HAP-1 (cell line): ENCODE data around the gene RELN.
"Not testable (repeated sequence)": the region's sequence is repeated elsewhere in the genome, so short reads cannot be mapped to it uniquely, and the experiment has no call there.

Experiments used
- DNase-seq, 2 experiments: peaks; one replicate each; pipeline ENCODE4 v3.0.0-alpha.2; 2016 to 2020; ENCODE audit warnings: low spot score in 2 of 2
- H3K27me3 ChIP-seq: fragments of 250-450 bp; sonication (Bioruptor Pico); 2 replicates; pipeline ENCODE4 v1.5.1; 2020; ENCODE audit warnings: low read depth, mild to moderate bottlenecking, moderate library complexity
- H3K36me3 ChIP-seq: fragments of 250-450 bp; sonication (Bioruptor Pico); replicated peaks from 2 replicates; pipeline ENCODE4 v1.5.1; 2020; ENCODE audit warnings: mild to moderate bottlenecking
- H3K4me1 ChIP-seq: fragments of 250-450 bp; sonication (Bioruptor Pico); 2 replicates; pipeline ENCODE4 v1.5.1; 2020; ENCODE audit warnings: mild to moderate bottlenecking
- H3K4me3 ChIP-seq: fragments of 250-450 bp; sonication (Bioruptor Pico); 2 replicates; pipeline ENCODE4 v1.5.1; 2020; ENCODE audit warnings: mild to moderate bottlenecking, moderate library complexity
- H3K9me3 ChIP-seq: fragments of 250-450 bp; sonication (Bioruptor Pico); 2 replicates; pipeline ENCODE4 v1.5.1; 2020; ENCODE audit warnings: mild to moderate bottlenecking, moderate library complexity
- in situ Hi-C: fragments of 300-500 bp; cut with MboI; formaldehyde crosslinking; loops from 3 replicates; pipeline ENCODE4 v1.14.3; 2020; ENCODE audit warnings: low sequenced_read_pairs, inconsistent platforms, mixed read lengths

The RELN gene

DNA sequence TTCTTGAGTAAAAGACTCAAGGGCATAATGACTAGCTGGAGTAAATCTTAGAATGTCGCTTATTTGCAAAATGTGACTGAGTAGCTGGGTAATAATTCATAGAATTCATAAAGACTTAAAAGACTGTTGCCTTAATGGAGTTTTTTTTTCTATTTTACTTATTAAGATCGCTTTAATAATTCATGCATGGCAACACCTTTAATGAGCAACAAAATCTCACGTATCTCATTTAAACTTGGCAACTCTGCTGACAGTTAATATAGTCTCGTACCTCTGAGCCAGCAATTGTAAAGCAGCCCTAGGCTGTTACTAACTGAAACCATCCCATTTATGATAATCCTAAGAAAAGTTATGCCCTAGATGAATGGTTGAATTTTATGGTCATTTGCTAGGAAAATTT is 455.7 kb downstream of the RELN start:
- DNase-seq: no peak
- in situ Hi-C loops: no loop called here
- no peak overlapping the region for H3K4me3 ChIP-seq
- no peaks in the 10 kb centered on the region for H3K4me1 ChIP-seq
- no peaks in the 10 kb centered on the region for H3K27me3 ChIP-seq
- no peaks in the 10 kb centered on the region for H3K36me3 ChIP-seq
- H3K9me3 ChIP-seq: no peaks in the 10 kb centered on the region

DNA sequence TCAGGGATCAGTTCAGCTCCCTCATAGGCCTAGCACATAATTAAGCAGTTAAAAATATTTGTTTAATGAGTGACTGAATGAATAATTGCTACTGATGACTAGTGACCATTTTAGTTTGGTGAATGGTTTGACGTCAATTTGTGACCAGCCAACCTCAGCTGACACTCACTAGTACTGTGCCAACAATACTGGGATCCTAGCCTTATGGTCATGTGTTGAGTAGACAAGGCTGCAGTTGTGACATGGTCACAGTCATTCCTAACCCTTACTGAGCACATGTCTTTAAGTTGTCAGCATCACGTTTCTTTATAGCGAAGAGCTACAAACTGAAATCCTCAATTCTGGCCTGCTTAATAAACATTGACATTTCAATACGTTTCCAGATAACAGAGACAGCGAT is 456.5 kb downstream of the RELN start:
- DNase-seq: no peak
- H3K4me1 ChIP-seq: no peaks in the 10 kb centered on the region
- H3K27me3 ChIP-seq: no peaks in the 10 kb centered on the region
- in situ Hi-C loops: no loop called here
- no peaks in the 10 kb centered on the region for H3K36me3 ChIP-seq
- H3K4me3 ChIP-seq: no peak overlapping the region
- H3K9me3 ChIP-seq: no peaks in the 10 kb centered on the region

DNA sequence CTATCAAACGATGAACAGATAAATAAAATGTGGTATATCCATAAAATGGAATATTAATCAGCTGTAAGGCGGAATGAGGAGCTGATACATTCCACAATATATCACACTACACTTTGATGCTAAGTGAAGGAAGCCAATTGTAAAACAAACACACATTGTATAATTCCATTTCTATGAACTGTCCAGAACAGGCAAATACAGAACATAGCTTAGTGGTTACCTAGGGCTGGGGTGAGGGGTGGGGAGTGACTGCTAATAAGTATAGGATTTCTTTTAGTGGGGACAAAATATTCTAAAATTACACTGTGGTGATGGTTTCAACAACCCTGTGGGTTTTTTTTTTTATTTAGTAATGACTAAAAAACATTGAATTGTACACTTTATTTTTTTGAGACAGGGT is 461.3 kb downstream of the RELN start:
- Histone ChIP-seq H3K9me3 (no peaks in the 10 kb centered on the region), H3K27me3 (no peaks in the 10 kb centered on the region), H3K4me3 (no peak overlapping the region), H3K36me3 (no peaks in the 10 kb centered on the region), H3K4me1 (no peaks in the 10 kb centered on the region)
- in situ Hi-C loops: no loop called here
- no peak for DNase-seq

DNA sequence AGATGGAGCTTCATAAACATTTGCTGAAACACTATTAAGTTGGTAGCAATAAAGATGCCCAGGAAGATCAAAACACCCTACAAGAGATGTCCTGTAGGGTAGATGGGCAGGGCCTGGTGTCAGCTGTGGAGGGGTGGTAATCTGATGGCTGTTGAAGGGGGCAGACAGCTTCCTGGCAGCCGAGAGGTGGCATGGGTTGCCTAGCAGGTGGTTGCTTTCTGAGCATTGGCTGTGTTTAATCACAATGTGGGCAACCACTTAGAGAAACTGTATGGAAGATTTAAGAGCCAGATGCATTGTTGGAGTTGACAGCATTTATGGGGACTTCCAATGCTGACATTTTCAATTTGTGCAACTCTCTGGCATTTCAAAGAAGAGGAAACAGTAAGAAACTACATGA is 463.5 kb downstream of the RELN start:
- in situ Hi-C loops: no loop called here
- Histone ChIP-seq H3K4me3 (no peak overlapping the region), H3K27me3 (no peaks in the 10 kb centered on the region), H3K9me3 (no peaks in the 10 kb centered on the region), H3K36me3 (no peaks in the 10 kb centered on the region), H3K4me1 (no peaks in the 10 kb centered on the region)
- no peak for DNase-seq

DNA sequence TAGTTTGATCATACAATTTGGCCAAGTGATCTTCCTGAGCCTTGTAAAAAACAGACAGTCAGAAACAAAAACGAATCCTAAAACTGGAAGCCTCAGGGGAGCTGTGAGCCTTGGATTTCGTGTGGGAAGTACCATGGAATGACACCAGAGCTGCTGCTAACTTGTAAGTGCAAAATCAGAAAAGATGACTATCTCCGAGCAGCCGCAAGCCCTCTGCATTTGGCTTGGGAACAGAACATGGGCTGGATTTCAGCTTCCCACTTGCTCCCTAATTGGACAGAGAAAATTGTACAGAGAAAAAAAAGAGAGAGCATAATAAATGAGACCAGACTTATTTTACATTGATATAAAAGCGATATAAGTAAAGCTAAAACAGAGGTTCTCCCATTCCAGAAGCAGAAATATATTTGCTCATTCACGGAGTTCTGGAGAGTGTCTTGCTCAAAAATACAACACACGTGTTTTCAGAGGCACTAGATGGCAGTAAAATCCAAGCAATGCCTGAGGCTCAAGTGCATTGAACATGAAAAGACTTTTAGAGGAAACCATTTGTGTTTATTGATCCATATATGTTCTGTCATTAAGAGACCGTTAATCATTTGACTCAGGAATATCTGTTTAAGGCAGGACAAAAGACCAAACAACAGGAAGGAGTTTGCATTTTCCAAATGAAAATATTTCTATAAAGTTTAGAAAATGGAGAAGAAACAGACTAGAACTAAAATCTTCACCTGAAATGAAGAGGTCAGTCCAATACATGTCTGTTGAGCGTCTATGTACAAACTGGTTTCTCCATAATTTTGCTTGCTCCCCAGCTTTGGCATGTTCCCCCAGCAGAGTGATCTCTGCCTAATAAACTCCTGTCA is 465.2 kb downstream of the RELN start:
- H3K4me1 ChIP-seq: no peaks in the 10 kb centered on the region
- H3K9me3 ChIP-seq: no peaks in the 10 kb centered on the region
- in situ Hi-C loops: no loop called here
- DNase-seq: peak in 1 of 2 experiments; percentile 59
- H3K4me3 ChIP-seq: no peak overlapping the region
- H3K27me3 ChIP-seq: no peaks in the 10 kb centered on the region
- no peaks in the 10 kb centered on the region for H3K36me3 ChIP-seq

DNA sequence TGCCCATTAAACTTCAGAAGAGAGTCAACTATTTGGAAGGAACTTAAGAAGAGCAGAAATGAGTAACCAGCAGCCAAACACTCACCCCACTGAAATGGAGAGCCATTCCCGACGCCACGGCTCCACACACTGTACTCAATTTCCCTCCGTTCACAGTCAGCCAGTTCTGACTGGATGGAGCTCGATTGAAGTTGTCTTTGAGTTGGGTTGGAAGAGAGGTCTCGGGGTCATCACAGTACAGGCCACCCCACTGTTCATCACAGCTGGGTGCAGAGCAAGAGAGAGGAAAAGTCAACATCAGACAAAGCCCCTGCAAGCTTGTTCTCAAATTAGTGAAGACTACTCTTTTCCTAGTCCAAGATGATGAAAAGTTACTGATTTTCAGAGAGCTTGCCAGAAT is 467.5 kb downstream of the RELN start:
- H3K4me3 ChIP-seq: no peak overlapping the region
- H3K27me3 ChIP-seq: no peaks in the 10 kb centered on the region
- H3K4me1 ChIP-seq: no peaks in the 10 kb centered on the region
- no peaks in the 10 kb centered on the region for H3K36me3 ChIP-seq
- no peaks in the 10 kb centered on the region for H3K9me3 ChIP-seq
- in situ Hi-C loops: no loop called here
- no peak for DNase-seq

DNA sequence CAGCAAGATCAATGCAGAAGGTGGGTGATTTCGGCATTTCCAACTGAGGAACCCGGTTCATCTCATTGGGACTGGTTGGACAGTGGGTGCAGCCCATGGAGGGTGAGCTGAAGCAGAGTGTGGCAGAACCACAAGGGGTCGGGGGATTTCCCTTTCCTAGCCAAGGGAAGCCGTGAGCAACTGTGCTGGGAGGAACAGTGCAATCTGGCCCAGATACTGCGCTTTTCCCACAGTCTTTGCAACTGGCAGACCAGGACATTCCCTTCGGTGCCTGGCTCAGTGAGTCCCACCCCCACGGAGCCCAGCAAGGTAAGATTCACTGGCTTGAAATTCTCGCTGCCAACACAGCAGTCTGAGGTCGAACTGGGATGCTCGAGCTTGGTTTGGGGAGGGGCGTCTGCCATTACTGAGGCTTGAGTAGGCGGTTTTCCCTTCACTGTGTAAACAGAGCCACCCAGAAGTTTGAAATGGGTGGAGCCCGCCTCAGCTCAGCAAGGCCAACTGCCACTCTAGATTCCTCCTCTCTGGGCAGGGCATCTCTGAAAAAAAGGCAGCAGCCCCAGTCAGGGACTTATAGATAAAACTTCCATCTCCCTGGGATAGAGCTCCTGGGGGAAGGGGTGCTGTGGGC is 484.8 kb downstream of the RELN start:
- no peak for DNase-seq
- in situ Hi-C loops: no loop called here

DNA sequence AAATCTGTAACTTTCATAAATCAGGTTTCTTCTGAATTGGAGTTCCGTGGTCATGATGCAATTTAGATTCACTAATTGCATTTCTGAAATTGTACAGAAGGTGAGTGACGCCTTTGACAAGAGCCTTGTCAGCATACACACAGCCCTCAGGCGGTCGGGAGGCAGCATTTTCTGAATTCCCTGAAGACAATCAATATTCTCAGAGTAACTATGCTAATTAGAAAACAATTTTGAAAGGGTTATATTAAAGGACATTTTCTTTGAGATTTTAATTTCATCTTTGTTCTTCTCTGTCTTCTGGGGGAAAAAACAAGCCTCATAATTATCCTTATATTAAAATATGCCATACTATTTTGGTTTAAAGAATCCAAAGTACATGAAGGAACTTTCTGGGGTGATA is 488.3 kb downstream of the RELN start:
- Histone ChIP-seq H3K4me3 (no peak overlapping the region), H3K4me1 (peaks cover 9% of the 10 kb centered on the region), H3K36me3 (no peaks in the 10 kb centered on the region), H3K27me3 (0 out of 2 replicates have a peak, but pooled peaks cover 3% of the 10 kb centered on the region), H3K9me3 (no peaks in the 10 kb centered on the region)
- in situ Hi-C loops: no loop called here
- peak in 1 of 2 experiments; percentile 19 for DNase-seq

More for the DNA sequence above, 484.8 kb downstream of the RELN start:
- Histone ChIP-seq H3K9me3 (no peaks in the 10 kb centered on the region), H3K4me1 (peaks cover 9% of the 10 kb centered on the region), H3K27me3 (0 out of 2 replicates have a peak, but pooled peaks cover 5% of the 10 kb centered on the region), H3K4me3 (no peak overlapping the region), H3K36me3 (no peaks in the 10 kb centered on the region)

DNA sequence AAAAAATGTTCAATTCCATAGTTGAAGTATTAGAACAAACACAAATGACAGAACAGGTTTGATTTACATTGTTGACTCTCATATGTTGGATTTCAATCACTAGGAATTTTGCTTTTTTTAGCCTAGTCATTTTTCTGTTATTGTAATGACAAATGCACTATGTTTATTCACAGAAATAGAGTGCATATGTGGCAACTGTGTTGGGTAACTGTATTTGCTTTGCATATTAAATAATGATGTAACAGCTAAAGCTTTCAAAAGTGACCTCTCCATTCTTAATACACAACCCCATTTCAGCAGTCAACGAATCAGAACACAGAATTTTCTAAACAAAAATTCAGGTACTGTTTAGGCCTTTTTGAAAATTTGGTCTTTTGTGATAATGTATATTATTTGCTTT is 489.5 kb downstream of the RELN start:
- Histone ChIP-seq H3K4me1 (peaks cover 9% of the 10 kb centered on the region), H3K9me3 (no peaks in the 10 kb centered on the region), H3K27me3 (no peaks in the 10 kb centered on the region), H3K4me3 (no peak overlapping the region), H3K36me3 (no peaks in the 10 kb centered on the region)
- in situ Hi-C loops: no loop called here
- no peak for DNase-seq

DNA sequence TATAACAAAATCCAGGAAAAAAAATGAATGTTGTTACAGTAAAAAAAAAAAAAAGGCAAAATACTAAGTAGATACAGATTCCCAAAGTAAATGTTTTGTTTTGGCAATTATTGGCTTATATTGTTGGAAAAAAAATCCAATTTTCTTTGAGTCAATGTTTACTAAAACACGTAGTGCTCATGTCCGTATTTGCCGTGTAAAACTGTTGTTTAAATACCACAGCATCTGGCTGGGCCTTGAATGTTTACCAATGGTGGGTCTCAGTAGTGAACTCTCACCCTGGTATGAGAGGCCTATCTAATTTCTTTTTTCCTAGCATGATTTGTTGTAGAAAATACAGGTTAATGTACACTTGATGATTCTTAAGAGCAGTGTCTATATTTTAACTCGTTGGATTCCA is 502.0 kb downstream of the RELN start:
- in situ Hi-C loops: no loop called here
- no peak for DNase-seq
- Histone ChIP-seq H3K4me3 (no peak overlapping the region), H3K4me1 (no peaks in the 10 kb centered on the region), H3K27me3 (no peaks in the 10 kb centered on the region), H3K9me3 (no peaks in the 10 kb centered on the region), H3K36me3 (no peaks in the 10 kb centered on the region)

DNA sequence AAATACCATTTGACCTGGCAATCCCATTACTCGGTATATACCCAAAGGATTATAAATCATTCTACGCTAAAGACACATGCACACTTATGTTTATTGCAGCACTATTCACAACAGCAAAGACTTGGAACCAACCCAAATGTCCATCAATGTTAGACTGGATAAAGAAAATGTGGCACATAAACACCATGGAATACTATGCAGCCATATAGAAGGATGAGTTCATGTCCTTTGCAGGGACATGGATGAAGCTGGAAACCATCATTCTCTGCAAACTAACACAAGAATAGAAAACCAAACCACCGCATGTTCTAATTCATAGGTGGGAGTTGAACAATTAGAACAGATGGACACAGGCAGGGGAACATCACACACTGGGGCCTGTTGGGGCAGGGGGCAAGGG is 502.6 kb downstream of the RELN start:
- in situ Hi-C loops, H3K4me1 ChIP-seq, H3K27me3 ChIP-seq, H3K4me3 ChIP-seq, H3K9me3 ChIP-seq, DNase-seq, H3K36me3 ChIP-seq: not testable (repeated sequence)

DNA sequence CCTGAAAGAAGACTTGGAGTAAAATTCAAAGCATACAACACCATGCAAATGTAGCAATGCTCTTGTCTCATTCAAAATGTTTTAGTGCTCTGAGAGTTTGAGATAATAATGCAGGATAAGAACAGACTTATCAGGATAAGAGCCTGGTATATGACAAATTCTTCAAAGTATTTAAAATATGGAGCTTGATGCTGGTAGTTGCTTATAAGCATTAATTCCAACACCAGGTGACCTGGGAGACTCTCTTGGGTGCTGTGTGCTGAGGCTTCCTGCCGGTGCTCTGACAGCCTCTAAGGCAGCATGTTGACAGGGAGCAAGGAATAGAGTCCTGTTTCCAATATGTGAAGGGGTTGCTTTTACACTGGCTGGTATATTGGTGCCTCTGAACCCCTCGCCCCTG is 508.7 kb downstream of the RELN start:
- H3K36me3 ChIP-seq: no peaks in the 10 kb centered on the region
- peaks cover 3% of the 10 kb centered on the region; the same call in 1 of the 2 replicates for H3K27me3 ChIP-seq
- H3K4me1 ChIP-seq: no peaks in the 10 kb centered on the region
- no peaks in the 10 kb centered on the region for H3K9me3 ChIP-seq
- in situ Hi-C loops: no loop called here
- no peak overlapping the region for H3K4me3 ChIP-seq
- DNase-seq: no peak

DNA sequence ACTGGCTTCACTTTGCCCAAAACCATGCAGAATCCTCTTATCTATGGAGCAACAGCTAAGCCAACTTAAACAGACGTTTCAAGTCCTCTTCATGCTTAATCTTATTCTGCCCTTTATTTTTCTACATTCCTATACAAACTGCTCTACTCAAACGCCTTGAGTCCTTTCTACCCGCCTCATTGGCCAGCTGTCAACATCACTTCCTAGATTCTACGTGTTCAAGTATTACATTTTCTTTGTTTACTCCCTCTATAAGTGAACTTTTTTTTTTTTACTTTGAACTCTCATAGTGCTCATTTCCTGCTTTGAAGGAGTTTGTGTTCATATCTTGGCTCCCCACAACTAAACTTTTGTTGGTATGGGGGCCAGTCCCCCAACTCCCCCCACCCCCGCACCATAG is 514.5 kb downstream of the RELN start:
- peaks cover 6% of the 10 kb centered on the region for H3K27me3 ChIP-seq
- in situ Hi-C loops: no loop called here
- no peak overlapping the region for H3K4me3 ChIP-seq
- no peaks in the 10 kb centered on the region for H3K4me1 ChIP-seq
- H3K36me3 ChIP-seq: no peaks in the 10 kb centered on the region
- no peaks in the 10 kb centered on the region for H3K9me3 ChIP-seq
- no peak for DNase-seq

DNA sequence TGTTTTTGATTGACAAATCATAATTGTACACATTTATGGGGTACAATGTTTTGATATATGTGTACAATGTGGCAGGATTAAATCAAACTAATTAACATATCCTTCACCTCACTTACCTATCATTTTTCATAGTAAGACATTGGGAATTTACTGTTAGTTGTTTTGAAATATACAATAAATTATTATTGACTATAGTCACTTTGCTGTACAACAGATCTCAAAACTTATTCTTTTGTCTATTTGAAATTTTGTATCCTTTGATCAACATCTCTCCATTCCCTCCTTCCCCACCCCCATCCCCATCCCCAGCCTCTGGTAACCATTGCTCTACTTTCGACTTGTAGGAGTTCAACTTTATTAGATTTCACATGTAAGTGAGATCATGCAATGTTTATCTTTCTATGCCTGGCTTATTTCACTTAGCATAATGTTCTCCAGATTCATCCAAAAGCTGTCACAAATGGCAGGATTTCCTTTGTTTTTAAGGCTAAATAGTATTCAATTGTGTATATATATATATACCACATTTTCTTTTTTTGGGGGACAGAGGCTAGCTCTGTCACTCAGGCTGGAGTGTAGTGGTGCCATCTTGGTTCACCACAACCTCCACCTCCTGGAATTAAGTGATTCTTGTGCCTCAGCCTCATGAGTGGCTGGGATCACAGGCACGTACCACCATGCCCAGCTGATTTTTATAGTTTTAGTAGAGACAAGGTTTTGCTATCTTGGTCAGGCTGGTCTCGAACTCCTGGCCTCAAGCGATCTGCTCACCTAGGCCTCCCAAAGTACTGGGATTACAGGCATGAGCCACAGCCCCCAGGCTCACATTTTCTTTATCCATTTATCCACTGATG is 520.1 kb downstream of the RELN start:
- no peaks in the 10 kb centered on the region for H3K36me3 ChIP-seq
- no peak for DNase-seq
- peaks cover 4% of the 10 kb centered on the region; the same call in 1 of the 2 replicates for H3K27me3 ChIP-seq
- H3K4me3 ChIP-seq: no peak overlapping the region
- no peaks in the 10 kb centered on the region for H3K4me1 ChIP-seq
- H3K9me3 ChIP-seq: no peaks in the 10 kb centered on the region
- in situ Hi-C loops: no loop called here
